ENCODE data around the gene IKZF1.
A peak's percentile ranks its signal among the peaks of the same experiment; 100 is the strongest.

IKZF1 gene

GRCh38 chr7:50353894-50354595, 49.5 kb downstream of the IKZF1 start:
- DNase-seq (ENCODE audit: low read depth, low spot score) = no peak

- DNase-seq (ENCODE audit: low read depth, low spot score) = no peak
Observed at GRCh38 chr7:50355817-50356178, 51.3 kb downstream of the IKZF1 start.

GRCh38 chr7:50356212-50356944, 51.9 kb downstream of the IKZF1 start:
- no peak for DNase-seq (ENCODE audit: low read depth, low spot score)

GRCh38 chr7:50356945-50357268, 52.4 kb downstream of the IKZF1 start:
- DNase-seq (ENCODE audit: low read depth, low spot score) = no peak

- no peak for DNase-seq (ENCODE audit: low read depth, low spot score)
Observed at GRCh38 chr7:50357426-50357825, 52.9 kb downstream of the IKZF1 start.

GRCh38 chr7:50358041-50358705, 53.7 kb downstream of the IKZF1 start:
- no peak for DNase-seq (ENCODE audit: low read depth, low spot score)

GRCh38 chr7:50358779-50359178, 54.3 kb downstream of the IKZF1 start:
- DNase-seq (ENCODE audit: low read depth, low spot score) = no peak

- no peak for DNase-seq (ENCODE audit: low read depth, low spot score)
Observed at GRCh38 chr7:50359258-50359994, 54.9 kb downstream of the IKZF1 start.

- DNase-seq (ENCODE audit: low read depth, low spot score) = no peak
Observed at GRCh38 chr7:50359995-50360925, 55.7 kb downstream of the IKZF1 start.

- DNase-seq (ENCODE audit: low read depth, low spot score) = no peak
Observed at GRCh38 chr7:50362142-50362541, 57.6 kb downstream of the IKZF1 start.

GRCh38 chr7:50362712-50363282, 58.3 kb downstream of the IKZF1 start:
- no peak for DNase-seq (ENCODE audit: low read depth, low spot score)

GRCh38 chr7:50363327-50364060, 59.0 kb downstream of the IKZF1 start:
- no peak for DNase-seq (ENCODE audit: low read depth, low spot score)

GRCh38 chr7:50364645-50365044, 60.1 kb downstream of the IKZF1 start:
- DNase-seq (ENCODE audit: low read depth, low spot score) = no peak

- no peak for DNase-seq (ENCODE audit: low read depth, low spot score)
Observed at GRCh38 chr7:50366311-50366710, 61.8 kb downstream of the IKZF1 start.

GRCh38 chr7:50367100-50367499, 62.6 kb downstream of the IKZF1 start:
- DNase-seq (ENCODE audit: low read depth, low spot score) = no peak

GRCh38 chr7:50367570-50367969, 63.1 kb downstream of the IKZF1 start:
- DNase-seq (ENCODE audit: low read depth, low spot score) = no peak

- DNase-seq (ENCODE audit: low read depth, low spot score) = no peak
Observed at GRCh38 chr7:50368366-50368765, 63.9 kb downstream of the IKZF1 start.

GRCh38 chr7:50369143-50370026, 64.9 kb downstream of the IKZF1 start:
- DNase-seq (ENCODE audit: low read depth, low spot score) = peak; percentile 33

GRCh38 chr7:50370884-50371283, 66.4 kb downstream of the IKZF1 start:
- DNase-seq (ENCODE audit: low read depth, low spot score) = no peak
